Sigmoid colon (tissue), 4 donors: ENCODE measurements around the gene GAST.

Experiments used
- CTCF ChIP-seq, 4 experiments: fragments of 450-650 bp in 3 of 4; fragments of 200-600 bp in 1 of 4; IDR thresholded peaks; one replicate each; pipeline ENCODE4 v1.5.1; 2016 to 2019; ENCODE audit warnings: antibody characterized with exemption in 4 of 4, mild to moderate bottlenecking in 3 of 4, moderate library complexity in 2 of 4
- EP300 ChIP-seq, 4 donors: sonication (generic); formaldehyde crosslinking; IDR thresholded peaks; one replicate each; pipeline ENCODE4 v1.6.1; 2017; ENCODE audit warnings: antibody characterized with exemption in 4 of 4
- POLR2A ChIP-seq, 2 donors: fragments of 450-650 bp; IDR thresholded peaks; one replicate each; pipeline ENCODE4 v1.6.1; 2016; ENCODE audit warnings: antibody characterized with exemption in 2 of 2, mild to moderate bottlenecking in 2 of 2, moderate library complexity in 2 of 2

DNA sequence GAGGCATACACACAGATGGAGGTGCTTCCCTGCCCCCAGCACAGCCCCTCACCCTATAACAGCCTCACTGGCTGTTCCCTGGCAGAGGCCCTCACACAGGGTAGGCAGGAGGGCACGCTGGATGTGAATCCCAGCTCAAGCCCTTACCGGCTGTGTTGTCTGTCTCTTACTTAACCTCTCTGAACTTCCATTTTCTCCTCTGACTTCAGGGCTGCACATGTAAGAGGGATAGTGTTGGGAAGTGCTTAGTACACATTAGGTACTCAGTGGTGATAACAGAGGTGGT lies 48.0 kb upstream of the GAST start:
- TF ChIP-seq CTCF (IDR thresholded peaks at IDR 0.05) (no peak), EP300 (IDR thresholded peaks at IDR 0.05) (no peak), POLR2A (IDR thresholded peaks at IDR 0.05) (no peak)
